Fibroblast of skin of right quadriceps (primary cell): Measurements from ENCODE around the gene PDZD8.
A peak's percentile ranks its signal among the peaks of the same experiment; 100 is the strongest.

Experiments
- DNase-seq: peaks from one replicate; pipeline ENCODE4 v3.0.0-alpha.2; 2013

Gene PDZD8

GRCh38 chr10:117375360-117376178, at the start of gene PDZD8:
PDZD8 (minus strand) TSS chr10:117375440; CDS start chr10:117375227, 213 bp downstream.
- peak; percentile 94 for DNase-seq

- no peak for DNase-seq
Measured at GRCh38 chr10:117424171-117424570, 48.9 kb upstream of the PDZD8 start.

GRCh38 chr10:117421985-117422384, 46.7 kb upstream of the PDZD8 start:
- DNase-seq, result no peak

GRCh38 chr10:117420768-117421167, 45.5 kb upstream of the PDZD8 start:
- DNase-seq, result no peak

- peak; percentile 44 for DNase-seq
Measured at GRCh38 chr10:117419921-117420320, 44.7 kb upstream of the PDZD8 start.

- DNase-seq, result no peak
Measured at GRCh38 chr10:117419159-117419558, 43.9 kb upstream of the PDZD8 start.

GRCh38 chr10:117418121-117418520, 42.9 kb upstream of the PDZD8 start:
- no peak for DNase-seq

- no peak for DNase-seq
Measured at GRCh38 chr10:117417196-117417595, 42.0 kb upstream of the PDZD8 start.

GRCh38 chr10:117413928-117414618, 38.8 kb upstream of the PDZD8 start:
- peak; percentile 55 for DNase-seq

- DNase-seq, result no peak
Measured at GRCh38 chr10:117412469-117413010, 37.3 kb upstream of the PDZD8 start.

- DNase-seq, result no peak
Measured at GRCh38 chr10:117411479-117412399, 36.5 kb upstream of the PDZD8 start.

- DNase-seq, result no peak
Measured at GRCh38 chr10:117410557-117410956, 35.3 kb upstream of the PDZD8 start.

- DNase-seq, result no peak
Measured at GRCh38 chr10:117409549-117410305, 34.5 kb upstream of the PDZD8 start.

- no peak for DNase-seq
Measured at GRCh38 chr10:117408436-117409384, 33.5 kb upstream of the PDZD8 start.

GRCh38 chr10:117405730-117406129, 30.5 kb upstream of the PDZD8 start:
- no peak for DNase-seq

- no peak for DNase-seq
Measured at GRCh38 chr10:117400329-117400728, 25.1 kb upstream of the PDZD8 start.

GRCh38 chr10:117399341-117400196, 24.3 kb upstream of the PDZD8 start:
- DNase-seq, result no peak

GRCh38 chr10:117398029-117398428, 22.8 kb upstream of the PDZD8 start:
- no peak for DNase-seq

GRCh38 chr10:117391436-117392205, 16.4 kb upstream of the PDZD8 start:
- peak; percentile 54 for DNase-seq
